Posterior vena cava (tissue), 2 donors: ENCODE results near the gene PPARG. TPM values are rescaled to one million over a fixed set of nuclear protein-coding genes. Genes with fewer than 3 reads are reported as not detected.
"Not testable (repeated sequence)": the region's sequence is repeated elsewhere in the genome, so short reads cannot be mapped to it uniquely, and the experiment has no call there.

Source experiments
- DNase-seq: peaks from one replicate; pipeline ENCODE4 v3.0.0-alpha.2; 2020; ENCODE audit warnings: low spot score
- intact Hi-C, 2 donors: fragments of 100-400 bp; cut with DNase I; formaldehyde crosslinking; loops; one replicate each; pipeline versions ENCODE4 v1.14.1 to v1.14.2; 2022 to 2023
- total RNA-seq, 2 donors: library from RNA; stranded (reverse); fragmentation: NEBNext Ultra II Directional; extraction: Animal tissue kit (Norgen Biotek cat#: 25700); gene quantifications; one replicate each; pipeline ENCODE4 v1.2.1, GENCODE V29; 2021
- donor health status: DM: yes; HTN: yes; CAD: no.
- donor health status: DM: yes; HTN: yes; CAD: no.

The PPARG gene
- total RNA-seq, 2 donors from 2014 or later: 11.2 to 15.4 TPM

DNA sequence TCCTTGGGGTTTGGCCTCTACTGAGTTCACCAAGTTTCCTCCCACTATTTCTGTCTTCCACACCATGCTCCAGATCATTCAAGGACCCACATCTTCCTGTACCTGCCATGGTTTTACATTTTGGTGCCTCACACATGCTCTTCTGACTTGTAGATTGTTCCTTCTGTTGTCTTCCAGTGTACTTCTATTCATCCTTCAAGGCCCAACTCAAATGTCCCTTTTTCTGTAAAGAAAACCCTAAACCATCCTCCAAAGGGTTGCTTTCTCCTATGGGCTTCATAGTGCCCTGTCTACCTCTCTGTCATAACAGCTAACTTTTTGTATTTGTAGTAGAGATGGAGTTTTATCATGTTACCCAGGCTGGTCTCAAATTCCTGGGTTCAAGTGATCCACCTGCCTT is 175.3 kb downstream of the PPARG start:
- intact Hi-C loops: no loop called here
- DNase-seq: no peak

- intact Hi-C loops: no loop called here
- peak; percentile 15 for DNase-seq
Observed at GRCh38 chr3:12465151-12465835, 176.4 kb downstream of the PPARG start.

DNA sequence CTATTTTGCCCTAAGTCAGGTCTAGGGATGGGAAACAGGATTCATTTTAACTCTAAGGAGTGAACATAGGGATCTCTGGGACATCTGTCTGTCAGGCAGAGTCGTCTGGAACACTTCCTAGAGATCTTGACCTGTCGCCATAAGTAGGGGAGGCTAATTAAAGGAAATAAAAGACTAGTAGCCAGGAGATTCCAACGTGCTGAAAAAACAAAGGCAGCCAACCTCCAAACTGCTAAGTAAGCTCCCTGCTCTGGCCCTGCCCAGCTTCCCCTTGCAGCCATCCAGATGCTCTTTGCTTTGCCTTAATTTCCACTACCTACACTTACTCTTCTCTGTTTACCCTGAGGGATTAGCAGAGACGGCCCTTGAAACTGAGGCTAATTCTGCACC is 177.0 kb downstream of the PPARG start:
- intact Hi-C loops: no loop called here

DNA sequence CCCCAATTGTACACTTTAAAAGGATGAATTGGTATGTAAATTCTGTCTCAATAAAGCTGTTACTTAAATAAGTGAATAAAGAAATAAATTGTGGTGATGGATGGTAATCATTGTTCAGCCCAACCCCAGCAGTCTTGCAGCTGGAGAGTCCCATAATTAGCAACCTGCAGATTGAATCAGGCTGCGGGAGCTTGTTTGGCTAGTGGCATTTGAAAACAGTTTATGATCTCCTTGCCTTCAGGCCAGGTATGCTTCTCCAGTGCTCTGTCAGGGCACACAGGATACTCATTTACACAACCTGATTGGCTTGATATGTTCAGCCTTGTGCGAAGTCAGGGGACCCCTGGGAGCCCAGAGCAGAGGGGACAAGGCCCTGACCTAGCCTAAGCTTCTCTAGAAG is 178.9 kb downstream of the PPARG start:
- DNase-seq: no peak
- intact Hi-C loops: no loop called here

More for the DNA sequence above, 177.0 kb downstream of the PPARG start:
- peak; percentile 22 for DNase-seq

- intact Hi-C loops: no loop called here
- peak; percentile 75 for DNase-seq
Observed at GRCh38 chr3:12468276-12468675, 179.4 kb downstream of the PPARG start.

DNA sequence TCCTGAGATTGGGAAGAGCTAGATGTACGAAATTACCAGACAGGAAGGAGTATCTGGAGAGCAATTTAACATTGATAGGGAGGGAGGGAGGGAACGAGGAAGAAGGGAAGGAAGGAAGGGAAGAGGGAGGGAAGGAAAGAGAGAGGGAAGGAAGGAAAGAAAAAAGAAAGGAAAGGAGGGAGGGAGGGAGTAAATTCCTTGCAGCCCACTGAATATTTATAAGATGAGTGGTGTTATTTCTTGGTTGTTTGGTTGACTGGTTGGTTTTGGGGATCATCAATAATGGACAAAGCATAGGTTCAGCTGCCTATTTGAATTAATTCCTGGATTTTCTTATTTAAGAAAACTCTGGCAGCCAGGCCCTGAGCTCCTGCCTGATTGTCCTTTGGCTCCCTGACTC is 179.9 kb downstream of the PPARG start:
- intact Hi-C loops: no loop called here
- DNase-seq: no peak

DNA sequence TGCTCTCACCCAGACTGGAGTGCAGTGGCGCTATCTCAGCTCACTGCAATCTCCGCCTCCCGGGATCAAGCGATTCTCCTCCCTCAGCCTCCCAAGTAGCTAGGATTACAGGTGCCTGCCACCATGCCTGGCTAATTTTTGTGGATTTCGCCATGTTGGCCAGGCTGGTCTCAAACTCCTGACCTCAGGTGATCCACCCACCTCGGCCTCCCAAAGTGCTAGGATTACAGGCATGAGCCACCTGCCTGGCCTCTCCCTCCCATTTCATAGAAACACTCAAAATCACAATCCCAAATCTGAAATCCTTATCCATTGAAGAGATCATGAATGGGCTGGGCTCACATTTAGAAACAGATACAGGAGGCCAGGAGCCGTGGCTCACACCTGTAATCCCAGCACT is 180.4 kb downstream of the PPARG start:
- peak; percentile 35 for DNase-seq
- intact Hi-C loops: not testable (repeated sequence)

- DNase-seq: no peak
- intact Hi-C loops: no loop called here
Observed at GRCh38 chr3:12470111-12470510, 181.2 kb downstream of the PPARG start.

DNA sequence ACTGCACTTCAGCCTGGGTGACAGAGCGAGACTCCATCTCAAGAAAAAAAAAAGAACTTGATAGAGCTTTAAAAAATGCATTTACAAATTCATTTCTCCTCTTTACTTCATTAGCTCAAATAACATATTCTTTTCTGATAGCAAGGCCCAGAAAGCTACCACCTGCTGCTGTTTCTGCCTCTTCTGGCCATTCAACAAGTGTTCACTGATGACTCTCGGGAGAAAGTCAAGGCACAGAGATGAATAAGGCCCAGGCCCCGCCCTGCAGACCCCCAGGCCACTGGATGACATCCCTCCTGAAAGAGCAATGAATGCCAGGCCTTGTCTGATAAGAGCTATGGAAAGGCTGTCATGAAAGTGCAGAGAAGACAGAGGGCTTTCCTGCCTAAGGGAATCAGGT is 181.8 kb downstream of the PPARG start:
- intact Hi-C loops: no loop called here
- no peak for DNase-seq

DNA sequence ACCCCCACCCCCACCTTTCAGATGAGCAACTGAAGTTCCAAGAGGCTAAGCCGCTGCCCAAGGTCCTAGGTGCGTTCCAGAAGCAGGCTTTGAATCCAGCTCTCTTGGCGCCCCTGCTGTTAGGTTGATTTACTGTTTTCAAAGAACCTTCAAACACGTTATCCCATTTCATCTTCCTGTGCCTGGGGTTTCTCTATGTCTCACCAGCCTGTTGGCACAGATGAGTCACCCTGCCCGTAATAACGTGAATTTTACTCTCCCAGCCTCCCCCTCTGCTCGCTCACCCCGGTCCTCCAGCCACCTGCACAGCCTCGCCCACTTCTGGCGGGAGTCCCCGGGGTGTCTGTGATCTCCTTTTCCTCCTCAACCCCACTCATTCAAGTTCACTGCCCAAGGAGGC is 182.4 kb downstream of the PPARG start:
- DNase-seq: no peak
- intact Hi-C loops: no loop called here

DNA sequence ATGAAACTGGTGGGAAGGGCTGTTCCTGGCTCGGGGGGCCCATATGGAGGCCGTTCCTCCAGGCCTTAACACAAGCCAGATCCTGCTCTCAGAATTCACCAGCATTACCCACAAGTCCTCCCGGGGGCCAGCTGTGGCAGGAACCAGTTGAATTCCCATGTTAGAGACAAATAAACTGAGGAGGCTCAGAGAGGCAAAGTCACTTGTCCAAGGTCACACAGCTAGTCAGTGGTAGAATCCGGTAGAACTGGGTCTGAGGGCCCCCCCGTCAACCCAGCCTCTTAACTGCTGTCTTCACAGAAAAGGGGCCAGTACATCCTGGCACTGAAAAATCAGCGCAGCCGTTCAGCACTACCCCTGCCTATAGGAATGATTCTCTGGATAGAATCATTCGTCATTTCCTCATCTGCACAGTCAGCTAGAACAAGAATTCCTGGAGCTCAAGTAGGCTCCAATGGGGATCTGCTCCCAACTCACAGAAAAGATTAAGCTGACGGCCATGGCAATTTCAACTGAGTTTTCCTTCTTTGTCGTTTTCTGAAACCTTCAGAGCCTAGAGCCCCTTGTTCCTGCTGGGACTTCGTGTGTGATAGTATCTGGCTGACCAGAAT is 183.2 kb downstream of the PPARG start:
- intact Hi-C loops: no loop called here
- DNase-seq: no peak

GRCh38 chr3:12472796-12473195 is 183.9 kb downstream of the PPARG start:
- DNase-seq: no peak
- intact Hi-C loops: no loop called here

GRCh38 chr3:12473511-12473910 is 184.6 kb downstream of the PPARG start:
- no peak for DNase-seq
- intact Hi-C loops: no loop called here

GRCh38 chr3:12476238-12476897 is 187.5 kb downstream of the PPARG start:
- DNase-seq: no peak
- intact Hi-C loops: loop anchor here in 1 of 2 donors (5.0 kb wide), 1 partner anchor 339 kb away; no protein-coding TSS in a partner anchor

- DNase-seq: no peak
- intact Hi-C loops: loop anchor here in 1 of 2 donors (5.0 kb wide), 1 partner anchor 340 kb away; no protein-coding TSS in a partner anchor
Observed at GRCh38 chr3:12477256-12477655, 188.4 kb downstream of the PPARG start.

- intact Hi-C loops: loop anchor here in 1 of 2 donors (5.0 kb wide), 1 partner anchor 341 kb away; no protein-coding TSS in a partner anchor
- no peak for DNase-seq
Observed at GRCh38 chr3:12478326-12478725, 189.5 kb downstream of the PPARG start.

DNA sequence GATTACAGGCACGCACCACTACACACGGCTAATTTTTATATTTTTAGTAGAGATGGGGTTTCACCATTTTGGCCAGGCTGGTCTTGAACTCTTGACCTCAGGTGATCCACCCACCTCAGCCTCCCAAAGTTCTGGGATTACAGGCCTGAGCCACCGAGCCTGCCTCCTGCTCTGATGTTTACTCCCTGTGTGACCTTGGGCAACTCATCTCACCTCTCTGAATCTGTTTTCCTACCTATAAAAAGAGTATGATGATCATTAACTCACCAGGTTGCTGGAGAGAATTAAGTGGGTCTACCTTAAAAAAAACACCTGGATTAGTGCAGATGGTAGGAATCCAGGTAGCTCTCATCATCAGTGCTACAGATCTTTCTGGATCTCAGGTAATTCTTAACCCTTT is 190.3 kb downstream of the PPARG start:
- not testable (repeated sequence) for DNase-seq
- intact Hi-C loops: loop anchor here in 1 of 2 donors (5.0 kb wide), 1 partner anchor 342 kb away; no protein-coding TSS in a partner anchor

- DNase-seq: no peak
- intact Hi-C loops: loop anchor here (5.0 kb wide), 1 partner anchor 343 kb away; no protein-coding TSS in a partner anchor
Observed at GRCh38 chr3:12479919-12480427, 191.1 kb downstream of the PPARG start.

- intact Hi-C loops: loop anchor here in 1 of 2 donors (5.0 kb wide), 1 partner anchor 346 kb away; no protein-coding TSS in a partner anchor
- no peak for DNase-seq
Observed at GRCh38 chr3:12483410-12483809, 194.5 kb downstream of the PPARG start.

DNA sequence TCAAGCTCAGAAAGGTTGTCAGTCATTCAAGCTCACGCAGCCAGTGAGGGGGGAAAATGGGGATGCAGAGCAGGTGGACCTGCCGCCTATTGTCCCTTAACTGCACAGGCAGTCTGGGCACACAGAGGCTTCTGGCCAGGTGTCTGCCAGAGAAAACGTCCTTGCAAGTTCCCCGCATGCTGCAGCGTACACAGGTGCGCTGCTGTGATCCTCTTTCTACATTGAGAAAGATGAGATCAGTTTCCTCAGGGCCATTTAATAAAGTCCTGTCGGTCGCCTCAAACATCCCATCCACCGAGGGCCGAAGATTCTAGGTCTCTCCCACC is 195.0 kb downstream of the PPARG start:
- DNase-seq: no peak
- intact Hi-C loops: loop anchor here in 1 of 2 donors (5.0 kb wide), 1 partner anchor 347 kb away; no protein-coding TSS in a partner anchor
